Urinary bladder (tissue), 4 donors: Measurements from ENCODE around the gene HPS1. TPM values are rescaled to one million over a fixed set of nuclear protein-coding genes. Genes with fewer than 3 reads are reported as not detected.

ENCODE experiments used
- DNase-seq: peaks from one replicate; pipeline ENCODE4 v3.0.0-alpha.2; 2015; ENCODE audit errors: extremely low spot score
- H3K27ac ChIP-seq: one replicate; pipeline ENCODE4 v1.5.1; 2013; ENCODE audit warnings: low read depth, mild to moderate bottlenecking, moderate library complexity
- H3K36me3 ChIP-seq: one replicate; pipeline ENCODE4 v1.6.1; 2013; ENCODE audit warnings: mild to moderate bottlenecking, moderate library complexity; ENCODE audit not compliant: insufficient read depth
- H3K4me1 ChIP-seq: one replicate; pipeline ENCODE4 v1.6.1; 2013; ENCODE audit warnings: mild to moderate bottlenecking, moderate library complexity; ENCODE audit not compliant: insufficient read depth
- H3K4me3 ChIP-seq: one replicate; pipeline ENCODE4 v1.5.1; 2013; ENCODE audit warnings: low read depth, low read length
- WGBS: extraction: QIAGEN DNeasy Blood & Tissue Kit; methylation state at CpG from one replicate; pipeline ENCODE4 v1.1.7; 2013; 5-methylcytosine and 5-hydroxymethylcytosine counted together
- polyA plus RNA-seq: library from polyadenylated mRNA; stranded (reverse); fragments of 200-250 nt; gene quantifications from one replicate; pipeline ENCODE4 v1.2.3, GENCODE V29; 2013
- total RNA-seq: library from RNA; depleted of rRNA; stranded (reverse); fragments of >200 nt; gene quantifications from one replicate; pipeline ENCODE4 v1.2.3, GENCODE V29; 2014
- donor health status: healthy with polysubstance abuse.
- donor health status: healthy.

The HPS1 gene
- total and polyA plus RNA-seq, 2 donors = 14.6 to 54.6 TPM

- Histone ChIP-seq H3K4me1 (no peaks in the 10 kb centered on the region), H3K36me3 (peaks cover 1% of the 10 kb centered on the region), H3K4me3 (no peak overlapping the region), H3K27ac (no peak overlapping the region)
- DNase-seq = no peak
- WGBS = 85% methylated on average over 23 of the region's 23 CpGs
Measured at GRCh38 chr10:98407017-98407743, 39.6 kb downstream of the HPS1 start.

- H3K27ac ChIP-seq = peak overlapping the region; percentile 16
- WGBS = 68% methylated on average over 12 of the region's 12 CpGs
- H3K4me3 ChIP-seq = no peak overlapping the region
- H3K36me3 ChIP-seq = peaks cover 1% of the 10 kb centered on the region
- no peaks in the 10 kb centered on the region for H3K4me1 ChIP-seq
- DNase-seq = no peak
Measured at GRCh38 chr10:98405422-98405821, 41.3 kb downstream of the HPS1 start.

- Histone ChIP-seq H3K36me3 (peaks cover 1% of the 10 kb centered on the region), H3K4me3 (no peak overlapping the region), H3K4me1 (no peaks in the 10 kb centered on the region), H3K27ac (peak overlapping the region; percentile 40)
- 46% methylated on average over 8 of the region's 8 CpGs for WGBS
- DNase-seq = no peak
Measured at GRCh38 chr10:98404571-98405359, 42.0 kb downstream of the HPS1 start.

GRCh38 chr10:98403812-98404504, 42.8 kb downstream of the HPS1 start:
- peaks cover 1% of the 10 kb centered on the region for H3K36me3 ChIP-seq
- 78% methylated on average over 7 of the region's 7 CpGs for WGBS
- H3K4me1 ChIP-seq = no peaks in the 10 kb centered on the region
- peak overlapping the region; percentile 24 for H3K27ac ChIP-seq
- DNase-seq = no peak
- no peak overlapping the region for H3K4me3 ChIP-seq

GRCh38 chr10:98402931-98403718, 43.6 kb downstream of the HPS1 start:
- H3K4me3 ChIP-seq = no peak overlapping the region
- no peaks in the 10 kb centered on the region for H3K4me1 ChIP-seq
- H3K27ac ChIP-seq = peak overlapping the region; percentile 24
- WGBS = 97% methylated on average over 23 of the region's 23 CpGs
- DNase-seq = no peak
- peaks cover 1% of the 10 kb centered on the region for H3K36me3 ChIP-seq

GRCh38 chr10:98402478-98402877, 44.3 kb downstream of the HPS1 start:
- WGBS = 85% methylated on average over 7 of the region's 7 CpGs
- H3K4me3 ChIP-seq = no peak overlapping the region
- H3K4me1 ChIP-seq = no peaks in the 10 kb centered on the region
- no peak for DNase-seq
- peaks cover 1% of the 10 kb centered on the region for H3K36me3 ChIP-seq
- no peak overlapping the region for H3K27ac ChIP-seq

- Histone ChIP-seq H3K27ac (no peak overlapping the region), H3K36me3 (peaks cover 1% of the 10 kb centered on the region), H3K4me1 (no peaks in the 10 kb centered on the region), H3K4me3 (no peak overlapping the region)
- no peak for DNase-seq
- 95% methylated on average over 2 of the region's 2 CpGs for WGBS
Measured at GRCh38 chr10:98400482-98400881, 46.3 kb downstream of the HPS1 start.

- H3K27ac ChIP-seq = no peak overlapping the region
- DNase-seq = no peak
- no peaks in the 10 kb centered on the region for H3K4me1 ChIP-seq
- WGBS = 93% methylated on average over 9 of the region's 9 CpGs
- no peaks in the 10 kb centered on the region for H3K36me3 ChIP-seq
- no peak overlapping the region for H3K4me3 ChIP-seq
Measured at GRCh38 chr10:98399784-98400183, 47.0 kb downstream of the HPS1 start.

GRCh38 chr10:98397089-98397600, 49.6 kb downstream of the HPS1 start:
- Histone ChIP-seq H3K4me1 (no peaks in the 10 kb centered on the region), H3K36me3 (no peaks in the 10 kb centered on the region), H3K27ac (no peak overlapping the region), H3K4me3 (no peak overlapping the region)
- 96% methylated on average over 9 of the region's 9 CpGs for whole genome bisulfite sequencing
- no peak for DNase-seq

- no peak for DNase-seq
- Histone ChIP-seq H3K4me1 (no peaks in the 10 kb centered on the region), H3K27ac (no peak overlapping the region), H3K36me3 (no peaks in the 10 kb centered on the region), H3K4me3 (no peak overlapping the region)
- WGBS = 95% methylated on average over 6 of the region's 6 CpGs
Measured at GRCh38 chr10:98396096-98397063, 50.4 kb downstream of the HPS1 start.

- no peak for DNase-seq
- 80% methylated on average over 8 of the region's 8 CpGs for WGBS
- H3K36me3 ChIP-seq = no peaks in the 10 kb centered on the region
- no peaks in the 10 kb centered on the region for H3K4me1 ChIP-seq
- H3K27ac ChIP-seq = no peak overlapping the region
- no peak overlapping the region for H3K4me3 ChIP-seq
Measured at GRCh38 chr10:98394851-98395440, 51.8 kb downstream of the HPS1 start.

- WGBS = 58% methylated on average over 8 of the region's 8 CpGs
- Histone ChIP-seq H3K4me1 (no peaks in the 10 kb centered on the region), H3K27ac (no peak overlapping the region), H3K36me3 (no peaks in the 10 kb centered on the region), H3K4me3 (no peak overlapping the region)
- DNase-seq = no peak
Measured at GRCh38 chr10:98391578-98391991, 55.1 kb downstream of the HPS1 start.
